Thyroid gland (tissue), 4 donors: ENCODE measurements around the gene HIVEP3.

Source experiments
- CTCF ChIP-seq, 6 experiments: fragments of 200-600 bp in 3 of 6; fragments of 450-650 bp in 3 of 6; sonication (generic) in 3 of 6; IDR thresholded peaks; one replicate each; pipeline ENCODE4 v1.5.1; 2016 to 2019; ENCODE audit warnings: antibody characterized with exemption in 6 of 6, mild to moderate bottlenecking in 2 of 6, inconsistent platforms in 1 of 6, moderate library complexity in 1 of 6
- POLR2A ChIP-seq, 2 donors: fragments of 450-650 bp; IDR thresholded peaks; one replicate each; pipeline ENCODE4 v1.6.1; 2017; ENCODE audit warnings: antibody characterized with exemption in 2 of 2, mild to moderate bottlenecking in 2 of 2, moderate library complexity in 1 of 2

- no peak for TF ChIP-seq CTCF (IDR thresholded peaks at IDR 0.05)
- TF ChIP-seq POLR2A (IDR thresholded peaks at IDR 0.05) = no peak
Measured at GRCh38 chr1:41573194-41573593, 345.5 kb downstream of the HIVEP3 start.
